Stimulated activated naive CD4-positive, alpha-beta T cell treated with Interleukin-2 at 50 U/mL for 16 hours (primary cell): ENCODE data around the gene LAMP1.
"Not testable (repeated sequence)": the region's sequence is repeated elsewhere in the genome, so short reads cannot be mapped to it uniquely, and the experiment has no call there.

Experiments
- DNase-seq: peaks from one replicate; lab custom pipeline; 2025; lab: John Stamatoyannopoulos, UW

The LAMP1 gene

DNA sequence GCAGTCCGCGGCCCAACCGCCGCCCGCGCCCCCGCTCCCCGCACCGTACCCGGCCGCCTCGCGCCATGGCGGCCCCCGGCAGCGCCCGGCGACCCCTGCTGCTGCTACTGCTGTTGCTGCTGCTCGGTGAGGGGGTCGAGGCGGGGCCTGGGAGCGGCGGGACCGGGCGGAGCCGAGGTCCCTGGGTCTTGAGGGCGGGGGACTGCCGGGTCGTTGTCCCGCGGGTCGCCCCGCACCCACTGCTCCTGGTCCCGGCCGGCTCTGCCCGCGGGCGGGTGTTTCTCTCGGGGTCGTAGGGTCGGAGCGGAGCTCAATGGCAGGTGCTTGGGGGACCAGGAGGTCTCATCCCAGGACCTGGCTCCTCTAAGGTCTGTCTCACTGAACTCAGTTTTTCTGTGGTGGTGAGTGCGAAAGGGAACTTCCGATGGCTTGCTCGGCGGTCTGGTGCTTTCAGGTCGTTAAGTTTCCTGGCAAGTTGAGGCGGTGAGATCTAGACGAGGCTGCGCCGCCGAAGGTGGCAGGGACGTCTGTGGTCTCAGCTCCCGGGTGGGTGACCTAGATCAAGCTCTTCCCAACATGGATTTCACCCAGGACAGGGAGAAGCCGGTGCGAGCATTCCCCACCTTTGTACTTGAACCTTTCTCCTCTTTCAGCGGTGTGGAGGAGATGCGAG, 467 bp downstream of the LAMP1 start:
- DNase-seq: peak; percentile 47

DNA sequence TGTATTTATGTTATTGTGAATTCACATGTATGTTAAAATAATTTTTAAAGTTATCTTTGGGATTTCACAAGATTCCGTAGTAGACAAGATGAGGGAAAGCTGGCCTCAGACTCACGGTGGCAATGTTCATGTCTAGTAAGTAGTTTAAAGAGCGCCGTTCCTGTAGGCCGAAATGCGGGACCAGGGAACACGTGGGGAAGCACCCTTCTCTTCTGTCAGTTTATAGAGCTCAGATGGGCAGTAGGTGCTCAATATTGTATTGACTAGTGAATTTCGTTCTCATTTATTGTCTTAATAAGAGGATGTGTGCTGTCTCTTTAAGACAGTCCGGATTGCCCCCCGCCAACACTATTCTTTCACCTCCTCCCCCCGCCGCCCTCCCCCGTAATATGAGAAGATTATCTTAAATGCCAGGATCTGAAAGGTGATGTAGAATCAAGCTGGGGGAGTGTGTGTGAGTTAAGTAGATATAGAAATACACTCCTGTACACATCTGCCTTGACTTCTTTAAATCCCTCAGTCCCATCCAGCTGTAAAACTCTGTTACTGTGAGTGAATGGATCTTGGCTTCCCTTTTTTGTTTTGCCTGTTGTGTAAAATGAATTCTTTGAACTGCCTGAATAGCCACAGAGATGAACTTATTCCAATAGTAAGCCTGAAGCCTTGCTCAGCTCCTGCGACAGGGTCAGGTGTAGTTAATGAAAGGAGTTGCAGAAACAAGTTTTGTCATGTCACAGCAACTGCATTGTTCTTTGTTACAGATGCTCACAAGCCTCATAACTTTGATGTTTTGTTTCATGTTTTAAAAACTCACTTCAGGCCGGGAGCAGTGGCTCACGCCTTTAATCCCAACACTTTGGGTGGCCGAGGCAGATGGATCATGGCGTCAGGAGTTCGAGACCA, 1.3 kb downstream of the LAMP1 start:
- peak; percentile 2 for DNase-seq

DNA sequence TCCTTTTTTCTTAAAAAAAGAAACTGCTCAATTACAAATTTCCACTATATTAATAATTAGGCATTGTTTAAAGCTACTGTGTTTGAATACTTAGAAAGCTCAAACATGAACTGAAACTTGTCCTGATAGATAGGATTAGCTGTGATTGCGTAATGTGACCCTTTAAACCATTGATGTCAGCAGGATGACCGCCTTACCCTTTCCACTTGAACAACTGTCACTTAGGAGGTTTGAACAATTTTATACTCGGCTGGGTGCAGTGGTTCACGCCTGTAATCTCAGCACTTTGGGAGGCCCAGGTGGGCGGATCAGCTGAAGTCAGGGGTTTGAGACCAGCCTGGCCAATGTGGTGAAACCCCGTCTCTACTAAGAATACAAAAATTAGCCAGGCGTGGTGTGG, 2.9 kb downstream of the LAMP1 start:
- no peak for DNase-seq

DNA sequence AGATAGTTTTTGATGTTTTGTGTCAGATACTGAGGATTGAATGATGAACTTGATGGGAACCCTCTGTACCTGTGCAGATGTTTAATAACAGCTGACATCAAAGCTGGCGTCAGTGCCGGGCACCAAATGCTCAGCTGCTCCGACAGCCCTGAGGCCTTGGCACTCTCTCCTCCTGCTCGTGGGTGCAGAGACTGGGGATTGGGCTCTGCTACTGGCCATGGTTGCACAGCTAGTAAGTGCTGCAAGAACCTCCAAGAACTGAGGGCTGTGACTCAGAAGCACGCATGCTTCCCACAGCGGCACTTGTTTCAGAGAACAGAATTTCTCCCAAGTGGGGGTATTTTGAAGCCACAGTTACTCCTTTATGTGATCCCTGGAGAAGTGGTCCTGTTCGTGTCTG, 5.9 kb downstream of the LAMP1 start:
- DNase-seq: no peak

DNA sequence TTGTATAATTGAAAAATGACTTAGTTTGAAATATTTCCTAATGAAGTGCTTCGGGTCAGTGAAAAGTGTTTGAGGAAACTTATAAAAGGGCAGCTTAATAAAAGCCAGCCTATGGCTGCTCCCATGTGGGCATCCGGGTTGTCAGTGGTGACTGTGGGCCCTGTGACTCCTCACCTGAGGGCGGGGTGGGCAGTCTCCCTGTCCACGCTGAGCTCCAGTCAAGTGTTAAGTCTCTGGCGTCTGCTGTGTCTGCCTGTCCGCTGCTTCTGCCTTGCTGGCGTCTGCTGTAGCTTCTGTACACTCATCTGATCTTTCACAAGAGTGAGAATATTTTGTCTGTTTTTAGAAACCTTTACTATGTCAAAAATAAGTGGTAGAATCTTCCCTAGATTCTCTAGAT, 7.1 kb downstream of the LAMP1 start:
- DNase-seq: no peak

DNA sequence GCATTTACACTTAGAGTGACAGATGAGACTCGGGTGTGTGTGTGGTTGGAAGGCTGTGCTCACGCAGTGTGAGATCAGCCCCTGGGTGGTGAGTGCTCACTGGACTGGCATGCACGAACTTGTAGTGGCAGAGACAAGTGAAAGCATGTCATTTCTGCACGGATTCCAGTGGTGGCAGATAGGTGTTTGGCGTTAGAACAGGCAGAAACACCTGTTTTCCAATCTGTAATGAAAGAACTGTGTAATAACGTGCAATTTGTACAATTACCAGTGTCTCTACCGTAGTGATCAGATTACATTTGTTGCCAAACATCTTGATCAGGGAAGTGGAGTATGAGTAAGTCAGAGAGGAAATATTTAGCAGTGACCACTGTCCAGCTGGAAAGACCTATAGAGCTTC, 8.2 kb downstream of the LAMP1 start:
- DNase-seq: no peak

DNA sequence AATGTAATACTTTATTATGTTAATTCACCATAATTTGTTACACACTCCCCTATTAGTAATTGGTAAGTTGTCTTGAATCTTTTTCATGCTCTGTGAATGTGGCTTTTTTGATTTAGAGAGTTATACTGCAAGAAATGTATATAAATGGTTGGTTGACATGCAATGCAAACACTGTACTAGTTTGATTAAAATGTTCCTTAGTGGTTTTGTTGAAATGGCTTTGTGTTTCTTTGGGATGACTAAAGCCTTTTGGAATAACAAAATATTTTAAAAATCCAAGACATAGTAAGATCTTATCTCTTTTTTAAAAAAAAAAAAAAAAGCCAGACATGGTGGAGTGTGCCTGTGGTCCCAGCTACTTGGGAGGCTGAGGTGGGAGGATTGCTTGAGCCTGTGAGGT, 10.5 kb downstream of the LAMP1 start:
- DNase-seq: no peak

DNA sequence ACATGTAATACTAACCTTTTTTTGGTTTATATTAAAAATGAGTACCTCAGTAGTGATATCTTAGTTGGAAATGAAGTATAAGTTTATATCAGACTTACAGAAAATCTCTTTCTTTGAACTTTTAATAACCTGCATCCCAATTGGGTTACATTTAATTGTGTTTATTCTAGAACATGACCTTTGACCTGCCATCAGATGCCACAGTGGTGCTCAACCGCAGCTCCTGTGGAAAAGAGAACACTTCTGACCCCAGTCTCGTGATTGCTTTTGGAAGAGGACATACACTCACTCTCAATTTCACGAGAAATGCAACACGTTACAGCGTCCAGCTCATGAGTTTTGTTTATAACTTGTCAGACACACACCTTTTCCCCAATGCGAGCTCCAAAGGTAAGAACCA, 12.4 kb downstream of the LAMP1 start:
- DNase-seq: no peak

DNA sequence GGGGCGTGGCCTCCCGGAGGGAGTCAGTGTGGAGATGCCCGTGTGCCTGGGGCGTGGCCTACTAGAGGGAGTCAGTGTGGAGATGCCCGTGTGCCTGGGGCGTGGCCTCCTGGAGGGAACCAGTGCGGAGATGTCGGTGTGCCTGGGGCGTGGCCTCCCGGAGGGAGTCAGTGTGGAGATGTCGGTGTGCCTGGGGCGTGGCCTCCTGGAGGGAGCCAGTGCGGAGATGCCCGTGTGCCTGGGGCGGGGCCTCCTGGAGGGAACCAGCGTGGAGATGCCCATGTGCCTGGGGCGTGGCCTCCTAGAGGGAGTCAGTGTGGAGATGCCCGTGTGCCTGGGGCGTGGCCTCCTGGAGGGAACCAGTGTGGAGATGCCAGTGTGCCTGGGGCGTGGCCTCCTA, 17.1 kb downstream of the LAMP1 start:
- not testable (repeated sequence) for DNase-seq

DNA sequence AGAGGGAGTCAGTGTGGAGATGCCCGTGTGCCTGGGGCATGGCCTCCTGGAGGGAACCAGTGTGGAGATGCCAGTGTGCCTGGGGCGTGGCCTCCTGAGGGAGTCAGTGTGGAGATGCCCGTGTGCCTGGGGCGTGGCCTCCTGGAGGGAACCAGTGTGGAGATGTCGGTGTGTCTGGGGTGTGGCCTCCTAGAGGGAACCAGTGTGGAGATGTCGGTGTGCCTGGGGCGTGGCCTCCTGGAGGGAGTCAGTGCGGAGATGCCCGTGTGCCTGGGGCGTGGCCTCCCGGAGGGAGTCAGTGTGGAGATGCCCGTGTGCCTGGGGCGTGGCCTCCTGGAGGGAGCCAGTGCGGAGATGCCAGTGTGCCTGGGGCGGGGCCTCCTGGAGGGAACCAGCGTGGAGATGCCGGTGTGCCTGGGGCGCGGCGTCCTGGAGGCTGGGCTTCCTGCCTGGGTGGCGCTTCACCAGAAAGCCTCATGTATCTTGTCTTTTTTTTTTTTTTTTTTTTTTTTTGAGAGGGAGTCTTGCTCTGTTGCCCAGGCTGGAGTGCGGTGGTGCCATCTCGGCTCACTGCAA, 17.9 kb downstream of the LAMP1 start:
- not testable (repeated sequence) for DNase-seq

DNA sequence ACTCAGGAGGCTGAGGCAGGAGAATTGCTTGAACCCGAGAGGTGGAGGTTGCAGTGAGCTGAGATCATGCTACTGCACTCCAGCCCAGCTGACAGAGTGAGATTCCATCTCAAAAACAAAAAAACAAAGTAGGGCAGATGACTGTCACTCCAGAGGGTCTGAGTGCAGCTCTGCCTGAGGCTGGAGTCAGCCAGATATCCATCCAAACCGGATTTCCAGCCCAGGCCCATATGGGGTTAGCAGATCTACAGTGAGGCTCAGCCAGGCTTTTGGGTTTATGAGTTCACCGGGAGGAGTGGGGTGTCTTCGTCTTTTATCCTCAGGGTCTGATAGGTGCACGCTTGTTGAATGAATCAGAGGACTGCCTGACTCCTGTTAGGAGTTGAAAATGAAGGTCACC, 19.0 kb downstream of the LAMP1 start:
- DNase-seq: no peak

DNA sequence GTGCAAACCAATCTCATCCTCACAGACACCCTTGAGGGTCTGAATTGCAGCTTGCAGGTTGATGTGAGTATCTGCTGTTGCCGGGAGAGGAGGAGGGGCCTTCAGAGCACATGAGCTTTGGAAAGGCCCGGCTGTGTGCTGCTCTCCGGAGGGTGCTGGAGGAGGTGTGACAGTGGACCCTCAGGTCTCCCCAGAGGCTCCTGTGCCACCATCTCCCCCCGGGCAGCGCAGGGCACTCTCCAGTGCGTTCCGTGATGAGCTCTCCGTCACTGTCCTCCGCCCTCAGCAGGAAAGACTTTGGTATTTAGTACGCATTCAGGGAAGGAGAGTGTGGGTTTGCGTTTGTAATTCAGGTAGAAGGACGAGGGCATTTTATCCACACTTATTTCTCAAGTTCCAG, 20.0 kb downstream of the LAMP1 start:
- DNase-seq: no peak

DNA sequence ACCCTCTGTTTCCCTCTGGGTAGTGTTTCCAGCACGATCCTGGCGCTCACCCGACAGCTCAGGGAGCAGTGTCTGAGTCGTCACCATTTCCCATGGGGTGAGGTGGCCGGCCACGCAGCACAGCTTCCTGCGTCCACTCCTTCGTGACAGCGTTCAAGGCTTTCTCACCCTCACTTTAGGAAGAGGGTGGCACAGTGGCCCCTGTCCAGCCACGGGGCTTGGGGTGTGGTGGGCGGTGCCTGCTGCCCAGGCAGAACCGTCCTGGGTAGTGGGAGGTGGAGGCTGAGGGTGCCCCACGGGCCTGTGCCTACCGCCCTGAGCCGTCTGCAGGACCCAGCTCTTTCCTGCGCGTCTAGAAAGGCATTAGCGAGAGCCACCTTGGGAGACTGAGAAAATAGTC, 21.9 kb downstream of the LAMP1 start:
- no peak for DNase-seq

DNA sequence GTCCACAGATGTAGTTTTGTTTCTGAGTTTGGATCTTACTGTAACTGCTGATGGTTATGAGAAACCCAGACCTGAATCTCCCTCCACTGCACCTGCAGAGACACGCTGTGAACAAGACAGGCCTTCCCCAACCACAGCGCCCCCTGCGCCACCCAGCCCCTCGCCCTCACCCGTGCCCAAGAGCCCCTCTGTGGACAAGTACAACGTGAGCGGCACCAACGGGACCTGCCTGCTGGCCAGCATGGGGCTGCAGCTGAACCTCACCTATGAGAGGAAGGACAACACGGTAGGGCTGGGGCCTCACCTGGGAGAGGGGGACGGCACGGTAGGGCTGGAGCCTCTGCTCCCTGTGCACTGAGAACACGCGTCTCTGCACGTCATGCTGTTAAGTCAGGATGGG, 22.3 kb downstream of the LAMP1 start:
- no peak for DNase-seq

DNA sequence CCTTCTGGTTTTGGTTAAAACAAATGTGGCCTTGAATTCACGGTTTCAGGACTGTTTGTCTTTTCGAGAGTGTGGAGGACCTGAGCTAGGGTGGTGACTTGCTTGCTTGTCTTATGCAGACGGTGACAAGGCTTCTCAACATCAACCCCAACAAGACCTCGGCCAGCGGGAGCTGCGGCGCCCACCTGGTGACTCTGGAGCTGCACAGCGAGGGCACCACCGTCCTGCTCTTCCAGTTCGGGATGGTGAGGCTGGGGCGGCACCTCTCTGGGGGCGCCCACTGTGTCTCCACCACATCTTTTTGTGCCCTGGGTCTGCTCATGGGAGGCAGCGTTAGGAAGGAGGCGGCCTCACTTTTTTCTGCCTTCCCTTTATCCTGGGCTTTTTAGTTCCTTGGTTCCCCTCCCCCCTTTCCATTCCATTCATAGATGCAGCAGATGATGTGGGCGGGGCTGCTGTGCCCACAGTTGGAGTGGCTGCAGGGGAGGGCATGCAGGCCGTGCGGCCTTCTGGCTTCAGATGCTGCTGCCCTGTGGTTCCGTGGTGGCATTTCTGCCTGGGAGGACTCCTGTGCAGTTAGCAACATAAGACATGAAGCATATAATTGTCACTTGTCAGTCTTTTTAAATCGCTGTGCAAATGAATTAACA, 23.3 kb downstream of the LAMP1 start:
- DNase-seq: no peak

DNA sequence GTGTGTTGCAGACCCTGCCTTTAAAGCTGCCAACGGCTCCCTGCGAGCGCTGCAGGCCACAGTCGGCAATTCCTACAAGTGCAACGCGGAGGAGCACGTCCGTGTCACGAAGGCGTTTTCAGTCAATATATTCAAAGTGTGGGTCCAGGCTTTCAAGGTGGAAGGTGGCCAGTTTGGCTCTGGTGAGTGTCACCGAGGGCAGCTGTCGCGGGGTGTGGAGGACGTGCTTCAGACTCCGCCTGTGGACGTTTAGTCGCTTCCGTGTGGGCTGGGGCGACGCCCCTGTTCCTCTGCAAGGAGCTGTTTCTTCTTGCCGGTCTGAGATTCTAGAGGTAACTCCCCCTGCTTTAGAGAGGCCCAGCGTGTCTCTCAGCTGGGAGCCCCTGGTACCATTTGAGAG, 24.5 kb downstream of the LAMP1 start:
- DNase-seq: no peak

DNA sequence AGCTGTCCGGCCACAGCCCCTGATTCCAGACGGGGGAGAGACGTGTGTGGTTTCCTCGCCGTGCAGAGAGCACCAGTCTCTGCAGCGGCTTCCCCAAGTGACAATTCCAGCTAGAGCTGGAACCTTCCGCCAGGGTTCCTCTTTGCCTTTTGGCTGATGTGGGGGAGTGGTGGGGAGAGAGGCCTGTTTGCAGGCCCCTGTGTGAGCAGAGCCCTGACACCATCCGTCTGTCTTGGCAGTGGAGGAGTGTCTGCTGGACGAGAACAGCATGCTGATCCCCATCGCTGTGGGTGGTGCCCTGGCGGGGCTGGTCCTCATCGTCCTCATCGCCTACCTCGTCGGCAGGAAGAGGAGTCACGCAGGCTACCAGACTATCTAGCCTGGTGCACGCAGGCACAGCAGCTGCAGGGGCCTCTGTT, 25.0 kb downstream of the LAMP1 start:
- DNase-seq: no peak

DNA sequence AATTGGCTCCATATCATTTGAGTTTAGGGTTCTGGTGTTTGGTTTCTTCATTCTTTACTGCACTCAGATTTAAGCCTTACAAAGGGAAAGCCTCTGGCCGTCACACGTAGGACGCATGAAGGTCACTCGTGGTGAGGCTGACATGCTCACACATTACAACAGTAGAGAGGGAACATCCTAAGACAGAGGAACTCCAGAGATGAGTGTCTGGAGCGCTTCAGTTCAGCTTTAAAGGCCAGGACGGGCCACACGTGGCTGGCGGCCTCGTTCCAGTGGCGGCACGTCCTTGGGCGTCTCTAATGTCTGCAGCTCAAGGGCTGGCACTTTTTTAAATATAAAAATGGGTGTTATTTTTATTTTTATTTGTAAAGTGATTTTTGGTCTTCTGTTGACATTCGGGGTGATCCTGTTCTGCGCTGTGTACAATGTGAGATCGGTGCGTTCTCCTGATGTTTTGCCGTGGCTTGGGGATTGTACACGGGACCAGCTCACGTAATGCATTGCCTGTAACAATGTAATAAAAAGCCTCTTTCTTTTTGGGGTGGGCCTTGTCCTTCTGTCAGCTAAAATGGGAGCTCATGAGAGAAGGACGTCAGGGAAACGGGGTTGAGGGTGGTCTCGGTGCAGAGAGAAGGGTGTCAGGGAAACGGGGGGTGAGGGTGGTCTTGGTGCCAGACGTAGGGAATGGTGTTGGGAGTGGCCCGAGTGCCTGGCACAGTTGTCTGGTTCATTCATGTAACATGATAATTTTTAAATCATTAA, 26.0 kb downstream of the LAMP1 start:
- no peak for DNase-seq

DNA sequence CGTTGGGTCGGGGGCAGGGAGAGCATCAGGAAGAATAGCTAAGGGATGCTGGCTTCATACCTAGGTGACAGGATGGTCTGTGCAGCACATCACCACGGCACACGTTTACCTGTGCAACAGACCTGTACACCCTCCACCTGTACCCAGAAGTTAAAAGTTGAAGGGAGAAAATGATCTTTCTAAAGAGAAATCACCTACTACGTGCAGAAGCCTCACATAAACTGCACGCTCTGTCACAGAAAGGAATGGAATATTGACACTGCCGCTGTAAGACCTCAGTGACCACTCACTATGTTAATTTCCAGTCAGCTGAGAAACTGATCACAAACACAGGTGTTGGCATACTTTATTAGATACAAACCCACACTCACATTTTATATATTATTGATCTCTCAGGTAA, 26.8 kb downstream of the LAMP1 start:
- DNase-seq: no peak

DNA sequence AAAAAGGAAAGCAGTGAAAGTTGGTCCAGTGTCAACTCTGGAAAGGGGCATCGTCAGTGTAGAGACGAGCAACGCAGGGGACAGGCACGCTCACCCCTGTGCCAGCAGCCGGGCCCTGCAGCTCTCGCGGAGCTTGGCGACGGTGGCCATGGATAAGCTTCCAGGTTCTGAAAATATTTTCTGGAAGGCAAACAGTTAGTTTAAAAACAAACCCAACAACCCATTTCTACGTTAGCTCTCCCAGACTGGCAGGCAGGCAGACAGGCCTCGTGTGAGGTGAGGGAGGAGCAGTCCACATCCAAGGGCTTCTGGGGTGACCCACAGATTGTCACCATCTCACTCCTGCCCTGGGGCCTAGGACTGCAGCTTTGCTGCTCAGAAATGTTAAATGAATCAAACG, 27.4 kb downstream of the LAMP1 start:
- no peak for DNase-seq

DNA sequence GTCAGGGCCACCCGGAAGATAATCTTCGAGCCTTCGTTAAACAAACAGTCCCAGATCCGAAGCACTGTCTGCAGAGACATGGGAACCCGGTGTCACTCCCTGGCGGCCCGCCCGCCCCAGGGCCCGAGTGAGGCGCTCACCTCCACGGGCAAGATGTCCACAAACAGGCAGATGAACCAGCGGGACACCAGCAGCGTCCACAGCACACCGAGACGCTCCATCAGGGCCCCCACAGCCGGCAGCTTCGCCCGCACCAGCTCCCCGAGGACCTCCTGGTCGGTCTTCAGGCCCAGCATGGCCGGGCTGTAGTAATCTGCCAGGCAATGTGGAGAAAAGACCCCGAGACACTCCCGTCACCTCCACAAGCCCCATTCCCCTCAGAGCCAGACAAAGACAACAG, 28.7 kb downstream of the LAMP1 start:
- no peak for DNase-seq

DNA sequence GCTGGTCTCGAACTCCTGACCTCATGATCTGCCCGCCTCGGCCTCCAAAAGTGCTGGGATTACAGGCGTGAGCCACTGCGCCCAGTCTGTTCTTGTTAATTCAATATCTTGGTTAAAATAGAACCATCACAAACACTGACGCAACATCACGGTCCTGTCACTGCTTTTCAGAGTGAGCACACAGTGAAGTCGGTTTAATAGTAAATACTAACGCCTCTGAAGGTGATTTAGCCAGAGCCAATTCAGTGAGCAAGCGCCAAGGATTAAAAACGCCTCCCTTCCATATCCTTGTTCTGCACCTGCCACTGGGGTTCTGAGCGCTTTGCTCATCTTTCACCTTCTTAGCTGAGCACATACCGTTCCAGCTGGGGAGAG, 30.3 kb downstream of the LAMP1 start:
- no peak for DNase-seq
